ENCODE data around the gene ANKRD62.
"Not testable (repeated sequence)": the region's sequence is repeated elsewhere in the genome, so short reads cannot be mapped to it uniquely, and the experiment has no call there.

The ANKRD62 gene

GRCh38 chr18:12101266-12101665, 7.6 kb downstream of the ANKRD62 start:
- DNase-seq, result no peak

- no peak for DNase-seq
These were observed 8.6 kb downstream of the ANKRD62 start for GRCh38 chr18:12102136-12102842.

GRCh38 chr18:12106471-12106870, 12.8 kb downstream of the ANKRD62 start:
- DNase-seq, result no peak

GRCh38 chr18:12109836-12110235, 16.2 kb downstream of the ANKRD62 start:
- no peak for DNase-seq

GRCh38 chr18:12113999-12114646, 20.5 kb downstream of the ANKRD62 start:
- no peak for DNase-seq

- no peak for DNase-seq
These were observed 25.7 kb downstream of the ANKRD62 start for GRCh38 chr18:12119358-12119757.

- no peak for DNase-seq
These were observed 27.8 kb downstream of the ANKRD62 start for GRCh38 chr18:12121175-12122042.

GRCh38 chr18:12122043-12122389, 28.4 kb downstream of the ANKRD62 start:
- not testable (repeated sequence) for DNase-seq

- DNase-seq, result not testable (repeated sequence)
These were observed 34.0 kb downstream of the ANKRD62 start for GRCh38 chr18:12127647-12128046.

GRCh38 chr18:12138831-12139230, 45.2 kb downstream of the ANKRD62 start:
- DNase-seq, result not testable (repeated sequence)

GRCh38 chr18:12140866-12141265, 47.2 kb downstream of the ANKRD62 start:
- DNase-seq, result not testable (repeated sequence)

- not testable (repeated sequence) for DNase-seq
These were observed 48.1 kb downstream of the ANKRD62 start for GRCh38 chr18:12141778-12142177.

- DNase-seq, result not testable (repeated sequence)
These were observed 55.8 kb downstream of the ANKRD62 start for GRCh38 chr18:12149431-12149830.

GRCh38 chr18:12154361-12154760, 60.7 kb downstream of the ANKRD62 start:
- no peak for DNase-seq

GRCh38 chr18:12155996-12156395, 62.4 kb downstream of the ANKRD62 start:
- no peak for DNase-seq

- no peak for DNase-seq
These were observed 65.8 kb downstream of the ANKRD62 start for GRCh38 chr18:12159446-12159845.

- no peak for DNase-seq
These were observed 69.1 kb downstream of the ANKRD62 start for GRCh38 chr18:12162786-12163185.

GRCh38 chr18:12165038-12165768, 71.6 kb downstream of the ANKRD62 start:
- no peak for DNase-seq
